HG02885 (cell line): ENCODE results near the gene TRABD.

Experiments used
- ATAC-seq: cut with Tn5 transposase; IDR thresholded peaks from one replicate; pipeline ENCODE4 v1.9.1; 2021; ENCODE audit warnings: mild to moderate bottlenecking; ENCODE audit not compliant: unreplicated experiment, poor library complexity

The TRABD gene

GRCh38 chr22:50173311-50173982 lies 12.3 kb upstream of the TRABD start:
- no peak for ATAC-seq

- no peak for ATAC-seq
Observed at GRCh38 chr22:50173983-50174355, 11.7 kb upstream of the TRABD start.

GRCh38 chr22:50174382-50175190 lies 11.1 kb upstream of the TRABD start:
- no peak for ATAC-seq

- ATAC-seq = no peak
Observed at GRCh38 chr22:50175191-50175461, 10.6 kb upstream of the TRABD start.

GRCh38 chr22:50175921-50176849 lies 9.5 kb upstream of the TRABD start:
- ATAC-seq = no peak

DNA sequence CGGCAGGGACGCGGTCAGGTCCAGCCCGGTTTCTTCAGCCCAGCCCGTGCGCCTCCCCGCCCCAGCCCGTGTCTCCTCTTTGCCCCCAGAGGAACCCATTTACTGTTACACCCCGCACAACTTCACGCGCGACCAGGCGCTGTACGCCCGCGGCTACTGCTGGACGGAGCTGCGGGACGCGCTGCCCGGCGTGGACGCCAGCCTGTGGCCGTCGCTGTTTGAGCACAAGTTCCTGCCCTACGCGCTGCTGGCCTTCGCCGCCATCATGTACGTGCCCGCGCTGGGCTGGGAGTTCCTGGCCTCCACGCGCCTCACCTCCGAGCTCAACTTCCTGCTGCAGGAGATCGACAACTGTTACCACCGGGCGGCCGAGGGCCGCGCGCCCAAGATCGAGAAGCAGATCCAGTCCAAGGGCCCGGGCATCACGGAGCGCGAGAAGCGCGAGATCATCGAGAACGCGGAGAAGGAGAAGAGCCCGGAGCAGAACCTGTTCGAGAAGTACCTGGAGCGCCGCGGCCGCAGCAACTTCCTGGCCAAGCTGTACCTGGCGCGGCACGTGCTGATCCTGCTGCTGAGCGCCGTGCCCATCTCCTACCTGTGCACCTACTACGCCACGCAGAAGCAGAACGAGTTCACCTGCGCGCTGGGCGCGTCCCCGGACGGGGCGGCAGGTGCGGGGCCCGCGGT lies 8.7 kb upstream of the TRABD start:
- no peak for ATAC-seq

GRCh38 chr22:50177537-50178470 lies 7.9 kb upstream of the TRABD start:
- no peak for ATAC-seq

DNA sequence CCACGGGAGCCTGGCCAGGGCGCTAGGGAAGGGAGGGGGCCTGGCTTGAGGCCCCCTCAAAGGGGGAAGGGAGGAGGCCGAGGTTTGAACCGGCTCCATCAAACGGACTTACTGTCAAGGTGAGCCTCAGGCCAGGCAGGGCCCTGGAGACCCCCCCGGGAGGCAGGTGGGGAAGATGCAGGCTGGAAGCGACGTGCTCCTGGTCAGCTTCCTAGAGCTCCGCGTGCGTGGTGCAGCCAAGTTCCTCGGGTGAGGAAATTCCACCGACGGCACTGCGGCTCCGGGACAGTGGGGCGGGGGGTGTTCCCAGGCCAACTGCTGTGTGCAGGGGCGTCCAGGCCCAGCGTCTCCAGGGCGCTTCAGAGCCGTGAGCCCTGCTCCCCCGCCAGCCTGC lies 7.2 kb upstream of the TRABD start:
- ATAC-seq = no peak

- no peak for ATAC-seq
Observed at GRCh38 chr22:50178871-50179869, 6.5 kb upstream of the TRABD start.

DNA sequence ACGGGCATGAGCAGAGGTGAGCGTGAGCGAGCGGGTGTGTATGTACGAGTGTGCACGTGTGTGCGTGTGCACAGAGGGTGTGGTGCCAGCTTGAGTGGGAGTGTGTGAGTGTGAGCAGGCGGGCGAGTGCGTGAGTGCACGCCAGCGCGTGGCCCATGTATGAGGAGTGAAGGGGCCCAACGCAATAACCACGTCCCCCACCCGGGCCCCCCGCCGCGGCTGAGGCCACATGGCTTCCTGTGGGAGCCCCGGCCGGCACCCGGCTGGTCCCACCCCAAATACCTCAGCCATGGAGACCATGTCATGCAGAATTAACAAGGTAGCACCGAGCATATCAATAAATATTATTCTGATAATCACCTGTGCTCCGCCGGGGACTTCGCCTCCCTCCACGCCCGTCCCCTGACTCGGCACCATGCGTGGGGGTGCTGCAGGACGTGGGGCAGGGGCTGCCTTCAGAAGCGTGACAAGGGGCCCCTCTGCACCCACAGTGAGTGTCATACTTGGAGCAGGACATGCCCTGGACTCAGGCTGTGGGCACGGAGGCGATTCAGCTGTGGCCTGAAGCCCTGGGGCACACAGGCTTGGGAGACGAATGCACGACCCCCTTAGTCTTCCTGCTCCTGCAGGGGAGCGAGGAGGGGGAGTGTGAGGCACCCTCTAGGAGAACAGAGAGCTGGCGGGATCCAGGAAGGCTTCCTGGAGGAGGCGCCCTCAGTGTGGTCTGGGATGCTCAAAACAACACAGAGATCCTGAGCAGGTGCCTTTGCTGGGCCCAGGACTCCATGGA lies 5.6 kb upstream of the TRABD start:
- no peak for ATAC-seq

GRCh38 chr22:50180727-50181521 lies 4.8 kb upstream of the TRABD start:
- ATAC-seq = no peak

DNA sequence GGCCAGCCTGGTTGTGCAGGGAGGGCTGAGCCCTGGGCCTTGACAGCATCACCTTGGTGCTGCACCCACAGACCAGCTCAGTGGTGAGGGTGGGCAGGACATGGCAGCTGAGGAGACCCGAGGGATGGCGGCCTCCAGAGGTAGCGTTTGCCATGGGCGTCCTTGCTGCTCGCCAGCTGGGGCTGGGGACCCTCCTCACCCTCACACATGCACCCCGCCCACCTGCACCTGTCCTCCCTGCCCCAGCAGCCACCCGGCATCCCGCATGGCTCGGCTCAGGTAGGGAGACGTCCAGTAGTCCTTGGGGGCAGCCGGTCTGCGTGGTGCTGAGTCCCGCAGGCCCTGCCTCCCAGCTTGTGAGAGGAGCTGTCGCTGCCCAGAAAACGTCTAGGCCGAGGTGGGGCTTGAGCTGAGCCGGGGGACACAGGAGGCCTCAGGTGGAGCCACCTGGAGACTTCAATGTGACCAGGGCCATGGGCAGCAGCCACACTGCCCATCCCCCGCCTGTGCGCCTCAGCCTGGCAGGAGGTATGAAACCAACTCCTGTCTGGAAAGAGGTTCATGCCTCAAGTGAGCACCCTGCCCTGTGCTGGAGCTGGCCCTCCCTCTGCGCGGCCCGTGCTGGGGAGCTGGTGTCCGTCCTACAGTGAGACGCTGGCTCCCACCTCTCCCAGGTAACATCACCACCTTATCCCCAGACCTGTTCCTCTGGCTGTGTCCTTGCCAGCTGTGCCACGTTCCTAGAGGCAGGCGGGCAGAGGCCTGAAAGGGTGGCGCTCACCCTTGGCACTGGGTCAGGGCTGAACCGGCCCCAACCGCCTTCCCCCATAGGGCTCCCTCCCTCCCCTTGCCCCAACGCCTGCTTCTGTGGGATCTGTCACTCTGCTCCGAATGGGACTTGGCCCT lies 3.3 kb upstream of the TRABD start:
- no peak for ATAC-seq

- ATAC-seq = no peak
Observed at GRCh38 chr22:50183141-50183971, 2.4 kb upstream of the TRABD start.

DNA sequence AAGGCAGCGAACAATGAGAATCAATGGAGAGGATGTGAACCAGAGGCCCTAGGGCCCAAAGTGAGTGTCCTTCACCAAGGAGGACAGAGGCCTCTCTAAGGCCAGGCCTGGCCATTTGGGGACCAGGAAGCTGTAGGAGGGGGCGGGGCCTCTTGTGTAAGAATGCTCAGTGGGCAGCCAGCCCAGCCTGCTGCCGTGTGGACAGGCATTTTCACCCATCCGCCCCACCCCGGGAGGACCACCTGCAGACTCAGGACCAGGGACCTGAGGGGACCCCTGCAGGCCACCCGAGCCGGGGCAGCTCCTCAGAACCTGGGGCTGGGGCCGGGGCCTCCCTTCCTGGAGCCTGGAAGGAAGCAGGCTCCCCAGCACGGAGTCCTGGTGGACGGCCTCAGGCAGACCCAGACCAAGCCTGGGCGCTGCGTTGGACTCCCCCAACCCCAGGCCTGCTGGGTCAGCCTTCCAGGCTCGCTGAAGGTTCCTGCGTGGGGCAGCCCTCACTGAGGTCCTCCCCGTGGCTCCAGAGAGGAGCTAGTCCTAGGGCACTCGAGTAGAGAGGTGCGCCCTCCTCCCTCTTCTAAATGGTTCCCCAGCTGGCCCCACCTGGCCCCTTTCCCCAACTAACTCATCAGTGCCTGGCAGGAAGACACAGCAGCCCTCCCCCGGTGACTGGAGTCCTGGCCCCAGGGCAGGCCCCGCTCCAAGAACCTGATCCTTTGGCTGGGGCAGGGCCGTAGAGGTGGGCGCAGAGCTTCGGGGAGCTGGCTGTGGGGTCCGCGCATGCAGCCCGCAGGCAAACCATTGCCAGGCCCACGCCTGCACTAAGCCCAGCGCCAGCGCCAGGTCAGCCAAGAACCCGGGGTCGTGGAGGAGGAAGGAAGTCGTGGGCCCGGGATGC lies 1.5 kb upstream of the TRABD start:
- no peak for ATAC-seq
